SK-N-SH treated with all-trans-retinoic acid at 6 μM for 48 hours (cell line): ENCODE measurements around the gene HTR3E.

ENCODE experiments used
- ZNF70 ChIP-seq: fragments of 450-650 bp; formaldehyde crosslinking; IDR thresholded peaks from 2 replicates; pipeline ENCODE4 v1.5.0; 2020; ENCODE audit warnings: mild to moderate bottlenecking, moderate library complexity
- TF ChIP-seq, protein P1 (sequence below): fragments of 250-450 bp; sonication (Bioruptor Pico); IDR thresholded peaks from 2 replicates; pipeline ENCODE4 v1.5.0; 2020; ENCODE audit warnings: mild to moderate bottlenecking, moderate library complexity

- TF ChIP-seq ZNF70 (CRISPR knock-in tag) = no peak
- TF ChIP-seq, protein P1, sequence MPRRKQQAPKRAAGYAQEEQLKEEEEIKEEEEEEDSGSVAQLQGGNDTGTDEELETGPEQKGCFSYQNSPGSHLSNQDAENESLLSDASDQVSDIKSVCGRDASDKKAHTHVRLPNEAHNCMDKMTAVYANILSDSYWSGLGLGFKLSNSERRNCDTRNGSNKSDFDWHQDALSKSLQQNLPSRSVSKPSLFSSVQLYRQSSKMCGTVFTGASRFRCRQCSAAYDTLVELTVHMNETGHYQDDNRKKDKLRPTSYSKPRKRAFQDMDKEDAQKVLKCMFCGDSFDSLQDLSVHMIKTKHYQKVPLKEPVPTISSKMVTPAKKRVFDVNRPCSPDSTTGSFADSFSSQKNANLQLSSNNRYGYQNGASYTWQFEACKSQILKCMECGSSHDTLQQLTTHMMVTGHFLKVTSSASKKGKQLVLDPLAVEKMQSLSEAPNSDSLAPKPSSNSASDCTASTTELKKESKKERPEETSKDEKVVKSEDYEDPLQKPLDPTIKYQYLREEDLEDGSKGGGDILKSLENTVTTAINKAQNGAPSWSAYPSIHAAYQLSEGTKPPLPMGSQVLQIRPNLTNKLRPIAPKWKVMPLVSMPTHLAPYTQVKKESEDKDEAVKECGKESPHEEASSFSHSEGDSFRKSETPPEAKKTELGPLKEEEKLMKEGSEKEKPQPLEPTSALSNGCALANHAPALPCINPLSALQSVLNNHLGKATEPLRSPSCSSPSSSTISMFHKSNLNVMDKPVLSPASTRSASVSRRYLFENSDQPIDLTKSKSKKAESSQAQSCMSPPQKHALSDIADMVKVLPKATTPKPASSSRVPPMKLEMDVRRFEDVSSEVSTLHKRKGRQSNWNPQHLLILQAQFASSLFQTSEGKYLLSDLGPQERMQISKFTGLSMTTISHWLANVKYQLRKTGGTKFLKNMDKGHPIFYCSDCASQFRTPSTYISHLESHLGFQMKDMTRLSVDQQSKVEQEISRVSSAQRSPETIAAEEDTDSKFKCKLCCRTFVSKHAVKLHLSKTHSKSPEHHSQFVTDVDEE = no peak
Measured at GRCh38 chr3:184110316-184110725, 13.5 kb downstream of the HTR3E start.
